HEK293 (cell line): ENCODE measurements around the gene TIMM10B.

ENCODE experiments used
- FEZF1 ChIP-seq: fragments of 450-650 bp; formaldehyde crosslinking; IDR thresholded peaks from 2 replicates; pipeline ENCODE4 v1.5.1; 2016; ENCODE audit warnings: missing biosample characterization, missing genetic modification characterization
- GLI2 ChIP-seq: fragments of 450-650 bp; formaldehyde crosslinking; IDR thresholded peaks from 2 replicates; pipeline ENCODE4; 2017; ENCODE audit warnings: missing biosample characterization, missing genetic modification characterization, low read depth, borderline replicate concordance
- GLIS1 ChIP-seq: fragments of 450-650 bp; formaldehyde crosslinking; IDR thresholded peaks from 2 replicates; pipeline ENCODE4 v1.5.1; 2016; ENCODE audit warnings: missing biosample characterization, missing genetic modification characterization
- KLF1 ChIP-seq: fragments of 450-650 bp; formaldehyde crosslinking; IDR thresholded peaks from 2 replicates; pipeline ENCODE4 v1.5.1; 2016; ENCODE audit warnings: missing biosample characterization, missing genetic modification characterization
- KLF16 ChIP-seq: fragments of 450-650 bp; formaldehyde crosslinking; IDR thresholded peaks from 2 replicates; pipeline ENCODE4 v1.5.1; 2017; ENCODE audit warnings: missing biosample characterization, missing genetic modification characterization
- KLF7 ChIP-seq: fragments of 450-650 bp; formaldehyde crosslinking; IDR thresholded peaks from 2 replicates; pipeline ENCODE4 v1.5.1; 2016; ENCODE audit warnings: missing biosample characterization, missing genetic modification characterization, borderline replicate concordance
- PBX3 ChIP-seq: sonication (generic); formaldehyde crosslinking; IDR thresholded peaks from 2 replicates; pipeline ENCODE4 v1.8.1; 2022; ENCODE audit warnings: mild to moderate bottlenecking, moderate library complexity, missing genetic modification reagents
- PRDM10 ChIP-seq: fragments of 450-650 bp; formaldehyde crosslinking; IDR thresholded peaks from 2 replicates; pipeline ENCODE4 v1.5.1; 2016; ENCODE audit warnings: missing biosample characterization, missing genetic modification characterization
- REPIN1 ChIP-seq: fragments of 450-650 bp; formaldehyde crosslinking; IDR thresholded peaks from 2 replicates; pipeline ENCODE4 v1.5.1; 2017; ENCODE audit warnings: missing biosample characterization, missing genetic modification characterization, low read depth
- SETDB1 ChIP-seq: IDR thresholded peaks from one replicate; pipeline ENCODE4 v1.6.1; 2017; ENCODE audit warnings: mild to moderate bottlenecking, low read length, moderate library complexity, mixed read lengths; ENCODE audit not compliant: insufficient read length
- TRIM28 ChIP-seq: IDR thresholded peaks from 2 replicates; pipeline ENCODE4 v1.6.1; 2011; ENCODE audit warnings: low read length, control low read depth, borderline replicate concordance
- ZBTB1 ChIP-seq: fragments of 450-650 bp; formaldehyde crosslinking; IDR thresholded peaks from 2 replicates; pipeline ENCODE4 v1.5.1; 2016; ENCODE audit warnings: missing biosample characterization, missing genetic modification characterization
- ZBTB6 ChIP-seq: fragments of 450-650 bp; formaldehyde crosslinking; IDR thresholded peaks from 2 replicates; pipeline ENCODE4 v1.5.1; 2017; ENCODE audit warnings: missing biosample characterization, missing genetic modification characterization
- ZBTB8A ChIP-seq: fragments of 450-650 bp; formaldehyde crosslinking; IDR thresholded peaks from 2 replicates; pipeline ENCODE4 v1.5.1; 2016; ENCODE audit warnings: missing biosample characterization, missing genetic modification characterization
- ZNF112 ChIP-seq: fragments of 450-650 bp; formaldehyde crosslinking; IDR thresholded peaks from 2 replicates; pipeline ENCODE4 v1.5.0; 2017; ENCODE audit warnings: missing biosample characterization, missing genetic modification characterization
- ZNF132 ChIP-seq: fragments of 450-650 bp; formaldehyde crosslinking; IDR thresholded peaks from 2 replicates; pipeline ENCODE4 v1.5.1; 2017; ENCODE audit warnings: missing biosample characterization, missing genetic modification characterization, borderline replicate concordance
- ZNF133 ChIP-seq: fragments of 450-650 bp; formaldehyde crosslinking; IDR thresholded peaks from 2 replicates; pipeline ENCODE4 v1.5.1; 2016; ENCODE audit warnings: missing biosample characterization, missing genetic modification characterization
- ZNF223 ChIP-seq: fragments of 450-650 bp; formaldehyde crosslinking; IDR thresholded peaks from 2 replicates; pipeline ENCODE4 v1.5.1; 2016; ENCODE audit warnings: missing biosample characterization, missing genetic modification characterization
- ZNF23 ChIP-seq: fragments of 450-650 bp; formaldehyde crosslinking; IDR thresholded peaks from 2 replicates; pipeline ENCODE4 v1.5.1; 2016; ENCODE audit warnings: missing biosample characterization, missing genetic modification characterization, borderline replicate concordance
- ZNF302 ChIP-seq: fragments of 450-650 bp; formaldehyde crosslinking; IDR thresholded peaks from 2 replicates; pipeline ENCODE4 v1.5.1; 2016; ENCODE audit warnings: missing biosample characterization, missing genetic modification characterization, low read depth
- ZNF335 ChIP-seq: fragments of 450-650 bp; formaldehyde crosslinking; conservative IDR thresholded peaks from 2 replicates; pipeline ENCODE4 v1.5.1; 2016; ENCODE audit warnings: missing biosample characterization, missing genetic modification characterization
- ZNF416 ChIP-seq: fragments of 450-650 bp; formaldehyde crosslinking; IDR thresholded peaks from 2 replicates; pipeline ENCODE4 v1.5.1; 2016; ENCODE audit warnings: missing biosample characterization, missing genetic modification characterization
- ZNF449 ChIP-seq: fragments of 450-650 bp; formaldehyde crosslinking; IDR thresholded peaks from 2 replicates; pipeline ENCODE4 v1.5.1; 2017; ENCODE audit warnings: missing biosample characterization, mild to moderate bottlenecking, missing genetic modification characterization, moderate library complexity
- ZNF510 ChIP-seq: fragments of 450-650 bp; formaldehyde crosslinking; IDR thresholded peaks from 2 replicates; pipeline ENCODE4 v1.5.1; 2018; ENCODE audit warnings: mild to moderate bottlenecking, missing genetic modification characterization, missing biosample characterization; ENCODE audit not compliant: insufficient replicate concordance
- ZNF548 ChIP-seq: fragments of 450-650 bp; formaldehyde crosslinking; IDR thresholded peaks from 2 replicates; pipeline ENCODE4 v1.5.1; 2016; ENCODE audit warnings: missing biosample characterization, missing genetic modification characterization
- ZNF571 ChIP-seq: fragments of 450-650 bp; formaldehyde crosslinking; IDR thresholded peaks from 2 replicates; pipeline ENCODE4 v1.5.0; 2017; ENCODE audit warnings: missing biosample characterization, missing genetic modification characterization
- ZNF580 ChIP-seq: fragments of 450-650 bp; formaldehyde crosslinking; IDR thresholded peaks from 2 replicates; pipeline ENCODE4 v1.5.1; 2016; ENCODE audit warnings: missing biosample characterization, missing genetic modification characterization
- ZNF626 ChIP-seq: fragments of 450-650 bp; sonication (Bioruptor Pico); formaldehyde crosslinking; IDR thresholded peaks from 2 replicates; pipeline ENCODE4 v1.5.1; 2018; ENCODE audit warnings: missing biosample characterization, missing genetic modification characterization, inconsistent platforms
- ZNF664 ChIP-seq: fragments of 450-650 bp; formaldehyde crosslinking; IDR thresholded peaks from 2 replicates; pipeline ENCODE4 v1.5.1; 2016; ENCODE audit warnings: missing biosample characterization, missing genetic modification characterization
- ZNF692 ChIP-seq: fragments of 450-650 bp; formaldehyde crosslinking; IDR thresholded peaks from 2 replicates; pipeline ENCODE4 v1.5.1; 2016; ENCODE audit warnings: missing biosample characterization, missing genetic modification characterization
- ZNF785 ChIP-seq: fragments of 450-650 bp; formaldehyde crosslinking; IDR thresholded peaks from 2 replicates; pipeline ENCODE4 v1.5.1; 2016; ENCODE audit warnings: missing biosample characterization, missing genetic modification characterization

TIMM10B gene

GRCh38 chr11:6481012-6481923 lies at the start of gene TIMM10B, which contains the start of gene ARFIP2 (continued):
- TF ChIP-seq GLIS1 (tag by site-specific recombination) = no peak
- no peak for TF ChIP-seq GLI2 (tag by site-specific recombination)
- TF ChIP-seq ZNF23 (tag by site-specific recombination) = no peak
- TF ChIP-seq ZNF510 (tag by site-specific recombination) = no peak
- no peak for TF ChIP-seq ZNF133 (tag by site-specific recombination)
- peak; percentile 50; the same call in 1 of the 2 replicates for TF ChIP-seq TRIM28
- TF ChIP-seq ZBTB8A = no peak
- no peak for TF ChIP-seq ZNF132 (tag by site-specific recombination)
- TF ChIP-seq PRDM10 (tag by site-specific recombination) = no peak
- peak; percentile 82 for TF ChIP-seq ZNF335
- TF ChIP-seq KLF7 (tag by site-specific recombination) = no peak
- TF ChIP-seq ZNF626 = no peak
- no peak for TF ChIP-seq SETDB1
- TF ChIP-seq ZBTB1 (tag by site-specific recombination) = no peak
- TF ChIP-seq FEZF1 (tag by site-specific recombination) = no peak
- TF ChIP-seq ZNF416 (tag by site-specific recombination) = no peak
- no peak for TF ChIP-seq ZNF785
- no peak for TF ChIP-seq ZNF548 (tag by site-specific recombination)
- TF ChIP-seq ZNF449 (tag by site-specific recombination) = no peak
- no peak for TF ChIP-seq ZNF664 (tag by site-specific recombination)
- no peak for TF ChIP-seq REPIN1
- no peak for TF ChIP-seq ZNF580 (tag by site-specific recombination)
- TF ChIP-seq ZNF571 (tag by site-specific recombination) = no peak
- no peak for TF ChIP-seq KLF16 (tag by site-specific recombination)
- TF ChIP-seq ZNF692 (tag by site-specific recombination) = peak; percentile 53; the same call in 1 of the 2 replicates
- TF ChIP-seq ZNF223 (tag by site-specific recombination) = no peak
- TF ChIP-seq ZNF302 (tag by site-specific recombination) = no peak
- TF ChIP-seq PBX3 (CRISPR knock-in tag) = no peak
- peak; percentile 58 for TF ChIP-seq ZBTB6 (tag by site-specific recombination)
- no peak for TF ChIP-seq ZNF112 (tag by site-specific recombination)
- TF ChIP-seq KLF1 (tag by site-specific recombination) = peak; percentile 30; the same call in 1 of the 2 replicates
